Osteoblast (primary cell): ENCODE measurements around the gene HBG2. TPM values are rescaled to one million over a fixed set of nuclear protein-coding genes. Genes with fewer than 3 reads are reported as not detected.
"Not testable (repeated sequence)": the region's sequence is repeated elsewhere in the genome, so short reads cannot be mapped to it uniquely, and the experiment has no call there.

Experiments
- DNase-seq: peaks from one replicate; pipeline ENCODE4 v3.0.0; 2011; ENCODE audit warnings: low spot score, mixed read lengths; ENCODE audit not compliant: insufficient read length; ENCODE audit errors: missing footprints
- H2AFZ ChIP-seq: 2 replicates; pipeline ENCODE4 v1.6.0; 2011; ENCODE audit warnings: mild to moderate bottlenecking, low read length
- H3K27ac ChIP-seq: 2 replicates; pipeline ENCODE4 v1.5.1; 2011; ENCODE audit warnings: mild to moderate bottlenecking, low read depth, low read length, moderate library complexity
- H3K27me3 ChIP-seq: 2 replicates; pipeline ENCODE4 v1.6.0; 2012; ENCODE audit warnings: mild to moderate bottlenecking, control low read depth, inconsistent platforms, low read length, moderate library complexity; ENCODE audit not compliant: insufficient read depth
- H3K36me3 ChIP-seq: 2 replicates; pipeline ENCODE4 v1.5.1; 2011; ENCODE audit warnings: mild to moderate bottlenecking, low read length, control low read depth, moderate library complexity; ENCODE audit not compliant: insufficient read depth
- H3K4me1 ChIP-seq: 2 replicates; pipeline ENCODE4 v1.5.1; 2011; ENCODE audit warnings: mild to moderate bottlenecking, low read length, control low read depth, moderate library complexity; ENCODE audit not compliant: insufficient read depth
- H3K4me2 ChIP-seq: 2 replicates; pipeline ENCODE4 v1.6.0; 2011; ENCODE audit warnings: mild to moderate bottlenecking, low read length; ENCODE audit not compliant: insufficient read depth
- H3K4me3 ChIP-seq: fragments of 200-600 bp; sonication (generic); 3 replicates; pipeline ENCODE4 v1.5.1; 2012; ENCODE audit warnings: mild to moderate bottlenecking, low read length, inconsistent platforms; ENCODE audit not compliant: insufficient read depth
- H3K79me2 ChIP-seq: 2 replicates; pipeline ENCODE4 v1.6.0; 2012; ENCODE audit warnings: mild to moderate bottlenecking, low read length, control low read depth, inconsistent platforms; ENCODE audit not compliant: insufficient read depth
- H3K9me3 ChIP-seq: 2 replicates; pipeline ENCODE4 v1.5.1; 2011; ENCODE audit warnings: low read depth, low read length, control low read depth
- H4K20me1 ChIP-seq: 2 replicates; pipeline ENCODE4 v1.6.0; 2012; ENCODE audit warnings: mild to moderate bottlenecking, low read length, control low read depth; ENCODE audit not compliant: insufficient read depth
- total RNA-seq: library from RNA; depleted of rRNA; stranded (reverse); fragments of >200 nt; gene quantifications from 2 replicates; pipeline ENCODE4 v1.2.3, GENCODE V29; 2012
- TF ChIP-seq, protein P1 (sequence below): IDR thresholded peaks from 2 replicates; pipeline ENCODE4 v1.5.1; 2011; ENCODE audit warnings: mild to moderate bottlenecking, low read depth, low read length, moderate library complexity; ENCODE audit errors: extremely low read depth

HBG2 gene
- total RNA-seq = not detected in 2 replicates

DNA sequence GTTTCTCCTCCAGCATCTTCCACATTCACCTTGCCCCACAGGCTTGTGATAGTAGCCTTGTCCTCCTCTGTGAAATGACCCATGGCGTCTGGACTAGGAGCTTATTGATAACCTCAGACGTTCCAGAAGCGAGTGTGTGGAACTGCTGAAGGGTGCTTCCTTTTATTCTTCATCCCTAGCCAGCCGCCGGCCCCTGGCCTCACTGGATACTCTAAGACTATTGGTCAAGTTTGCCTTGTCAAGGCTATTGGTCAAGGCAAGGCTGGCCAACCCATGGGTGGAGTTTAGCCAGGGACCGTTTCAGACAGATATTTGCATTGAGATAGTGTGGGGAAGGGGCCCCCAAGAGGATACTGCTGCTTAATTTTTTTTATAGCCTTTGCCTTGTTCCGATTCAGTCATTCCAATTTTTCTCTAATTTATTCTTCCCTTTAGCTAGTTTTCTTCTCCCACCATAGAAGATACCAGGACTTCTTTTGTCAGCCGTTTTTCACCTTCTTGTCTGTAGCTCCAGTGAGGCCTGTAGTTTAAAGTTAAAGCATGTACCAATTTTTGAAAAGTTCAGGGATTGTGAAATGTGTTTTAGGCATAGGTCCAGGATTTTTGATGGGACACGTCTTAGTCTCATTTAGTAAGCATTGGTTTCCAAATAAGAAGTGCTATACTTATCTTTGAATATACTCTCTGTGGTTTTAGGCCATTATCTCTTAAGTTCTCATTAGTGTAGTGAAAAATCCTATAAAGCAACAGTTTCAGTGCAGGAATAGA is at the start of gene HBG2:
TSS of gene HBG2 (minus strand) at position 136 of the 768 bp plus-strand sequence. CDS start at position 83, 53 bp downstream.
- H3K79me2 ChIP-seq, H3K4me3 ChIP-seq, H4K20me1 ChIP-seq, DNase-seq, H3K27ac ChIP-seq, H3K4me1 ChIP-seq, H3K36me3 ChIP-seq, H3K4me2 ChIP-seq, H3K27me3 ChIP-seq, H2AFZ ChIP-seq, H3K9me3 ChIP-seq: not testable (repeated sequence)

DNA sequence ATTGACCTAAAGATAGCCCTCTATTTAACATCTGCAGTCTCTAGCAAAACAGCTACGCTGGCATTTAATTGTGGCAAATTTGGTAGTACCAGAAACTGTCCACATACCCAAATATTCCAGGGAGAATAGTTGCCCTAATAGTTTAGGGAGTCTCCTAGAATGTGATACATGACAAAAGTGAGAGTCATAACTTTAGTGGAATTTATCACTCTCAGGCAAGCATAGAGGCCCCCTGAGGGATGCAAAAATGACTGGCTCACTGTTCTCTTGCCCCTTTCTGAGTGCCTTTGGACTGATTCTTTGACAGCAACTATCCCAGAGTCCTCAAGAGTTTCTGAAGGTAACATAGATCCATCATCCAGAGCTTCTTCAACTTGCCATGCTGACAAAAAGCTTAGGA is 49.5 kb upstream of the HBG2 start:
- DNase-seq = peak; percentile 84
- TF ChIP-seq, protein P1, sequence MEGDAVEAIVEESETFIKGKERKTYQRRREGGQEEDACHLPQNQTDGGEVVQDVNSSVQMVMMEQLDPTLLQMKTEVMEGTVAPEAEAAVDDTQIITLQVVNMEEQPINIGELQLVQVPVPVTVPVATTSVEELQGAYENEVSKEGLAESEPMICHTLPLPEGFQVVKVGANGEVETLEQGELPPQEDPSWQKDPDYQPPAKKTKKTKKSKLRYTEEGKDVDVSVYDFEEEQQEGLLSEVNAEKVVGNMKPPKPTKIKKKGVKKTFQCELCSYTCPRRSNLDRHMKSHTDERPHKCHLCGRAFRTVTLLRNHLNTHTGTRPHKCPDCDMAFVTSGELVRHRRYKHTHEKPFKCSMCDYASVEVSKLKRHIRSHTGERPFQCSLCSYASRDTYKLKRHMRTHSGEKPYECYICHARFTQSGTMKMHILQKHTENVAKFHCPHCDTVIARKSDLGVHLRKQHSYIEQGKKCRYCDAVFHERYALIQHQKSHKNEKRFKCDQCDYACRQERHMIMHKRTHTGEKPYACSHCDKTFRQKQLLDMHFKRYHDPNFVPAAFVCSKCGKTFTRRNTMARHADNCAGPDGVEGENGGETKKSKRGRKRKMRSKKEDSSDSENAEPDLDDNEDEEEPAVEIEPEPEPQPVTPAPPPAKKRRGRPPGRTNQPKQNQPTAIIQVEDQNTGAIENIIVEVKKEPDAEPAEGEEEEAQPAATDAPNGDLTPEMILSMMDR = no peak
- H3K9me3 ChIP-seq = no peaks in the 10 kb centered on the region

DNA sequence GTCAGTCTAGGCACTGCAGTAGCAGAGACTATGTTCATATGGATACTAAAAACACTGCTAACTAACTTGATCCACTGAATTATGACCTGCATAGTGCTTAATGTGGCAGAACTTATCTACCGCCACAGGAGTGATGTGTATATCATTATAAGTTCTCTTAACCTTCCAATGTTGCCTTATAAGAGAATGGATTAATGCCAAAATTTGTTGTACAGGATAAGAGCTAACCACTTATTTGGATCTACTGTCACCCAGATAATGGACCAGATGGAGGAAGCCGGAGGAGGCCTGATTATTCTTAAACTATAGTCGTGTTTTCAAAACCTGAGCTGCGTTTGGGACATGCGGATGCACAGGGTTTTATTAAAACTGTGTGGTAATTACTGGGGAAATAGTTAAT is 49.0 kb upstream of the HBG2 start:
- Histone ChIP-seq H3K27ac (no peak overlapping the region), H4K20me1 (no peaks in the 10 kb centered on the region), H3K4me2 (no peak overlapping the region), H3K79me2 (no peaks in the 10 kb centered on the region), H3K4me3 (no peak overlapping the region), H2AFZ (no peak overlapping the region), H3K4me1 (peaks cover 15% of the 10 kb centered on the region), H3K27me3 (no peaks in the 10 kb centered on the region), H3K36me3 (no peaks in the 10 kb centered on the region), H3K9me3 (no peaks in the 10 kb centered on the region)
- no peak for DNase-seq
- TF ChIP-seq, protein P1 = no peak

More for the DNA sequence above, 49.5 kb upstream of the HBG2 start:
- Histone ChIP-seq H3K4me2 (no peak overlapping the region), H3K27me3 (no peaks in the 10 kb centered on the region), H3K27ac (no peak overlapping the region), H3K36me3 (no peaks in the 10 kb centered on the region), H3K79me2 (no peaks in the 10 kb centered on the region), H3K4me3 (no peak overlapping the region), H3K4me1 (peaks cover 15% of the 10 kb centered on the region), H2AFZ (peak overlapping the region; percentile 53), H4K20me1 (no peaks in the 10 kb centered on the region)

DNA sequence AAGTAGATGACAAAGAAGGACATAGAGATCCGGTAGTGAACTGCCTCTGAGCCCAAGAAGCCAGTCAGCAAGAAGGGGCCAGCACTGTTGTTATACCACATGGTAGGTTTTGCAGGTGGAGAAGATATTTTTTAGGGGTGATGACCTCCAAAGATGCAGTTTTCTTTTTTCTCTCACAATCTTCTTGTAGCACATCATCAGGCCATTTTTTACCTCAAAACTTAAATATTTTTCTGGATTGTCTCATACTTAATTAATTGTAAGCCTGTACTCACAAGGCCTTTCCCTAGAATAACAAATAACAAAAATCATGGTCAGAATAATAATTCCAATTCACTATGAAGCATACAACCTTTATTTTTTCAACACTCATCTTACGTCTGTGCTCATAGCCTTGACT is 47.3 kb upstream of the HBG2 start, which contains the start of gene OR51B4:
TSS of gene OR51B4 (minus strand) at position 101 of the 400 bp plus-strand sequence. CDS start at position 101, 0 bp downstream.
- H3K4me3 ChIP-seq = no peak within 1 kb of the TSS

More for the DNA sequence above, 47.3 kb upstream of the HBG2 start, which contains the start of gene OR51B4:
- Histone ChIP-seq H3K4me1 (peaks cover 20% of the 10 kb centered on the region), H2AFZ (no peak within 1 kb of the TSS), H3K36me3 (no peaks in the 10 kb centered on the region), H3K79me2 (no peaks in the 10 kb centered on the region), H3K9me3 (no peaks in the 10 kb centered on the region), H3K4me2 (no peak within 1 kb of the TSS), H3K27ac (no peak within 1 kb of the TSS), H3K27me3 (no peaks in the 10 kb centered on the region), H4K20me1 (no peaks in the 10 kb centered on the region)
- TF ChIP-seq, protein P1 = no peak
- DNase-seq = no peak
